ENCODE data around the gene KCNJ18.
A peak's percentile ranks its signal among the peaks of the same experiment; 100 is the strongest.
"Not testable (repeated sequence)": the region's sequence is repeated elsewhere in the genome, so short reads cannot be mapped to it uniquely, and the experiment has no call there.

KCNJ18 gene

DNA sequence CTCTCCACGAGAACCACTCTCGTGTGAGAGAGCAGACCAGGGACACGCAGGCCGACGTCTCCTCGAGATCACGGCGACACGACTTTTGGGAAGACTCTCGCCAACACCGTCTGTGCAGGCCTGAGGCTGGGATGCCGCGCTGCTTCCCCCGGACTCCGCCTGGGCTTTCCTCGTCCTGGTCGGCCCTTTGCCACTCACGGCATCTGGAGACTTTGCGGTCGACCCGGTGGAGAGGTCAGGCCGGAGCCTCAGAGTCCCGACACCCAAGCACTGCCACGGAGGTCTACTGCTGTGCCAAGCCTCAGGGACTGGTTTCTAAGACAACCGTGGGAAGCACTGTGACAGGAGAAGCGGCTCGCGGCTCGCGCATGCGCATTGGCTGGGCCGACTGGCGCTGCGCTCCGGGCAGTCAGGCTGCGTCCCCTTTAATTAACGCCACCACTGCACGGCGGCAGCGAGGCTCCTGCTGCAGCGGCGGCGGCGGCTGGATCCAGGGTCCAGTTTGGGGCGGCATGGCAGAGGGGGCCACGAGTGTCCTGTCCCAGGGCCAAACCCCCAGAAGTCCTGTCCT is 9.1 kb upstream of the KCNJ18 start:
- not testable (repeated sequence) for DNase-seq (ENCODE audit: low read depth); H3K4me3 ChIP-seq (ENCODE audit: low read depth, low read length)

DNA sequence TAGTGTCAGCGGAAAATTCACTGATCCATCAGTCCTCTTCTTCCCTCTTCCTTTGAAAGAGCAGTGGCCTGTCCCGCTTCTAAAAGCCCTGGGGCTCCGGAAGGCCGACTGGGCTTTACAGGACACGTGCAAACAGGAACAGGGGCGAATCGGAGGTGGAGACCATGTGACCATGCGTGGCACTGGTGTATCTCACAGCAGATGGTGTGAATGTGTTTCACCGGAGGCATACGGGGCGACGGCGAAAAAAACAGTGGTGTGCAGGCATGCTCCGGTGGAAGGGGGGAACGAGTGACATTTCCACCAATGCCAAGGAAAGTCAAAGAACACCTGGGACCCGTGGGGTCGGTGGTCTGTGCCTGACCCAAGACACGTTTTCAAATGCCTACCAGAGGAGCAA is 8.4 kb upstream of the KCNJ18 start:
- DNase-seq (ENCODE audit: low read depth): not testable (repeated sequence)

DNA sequence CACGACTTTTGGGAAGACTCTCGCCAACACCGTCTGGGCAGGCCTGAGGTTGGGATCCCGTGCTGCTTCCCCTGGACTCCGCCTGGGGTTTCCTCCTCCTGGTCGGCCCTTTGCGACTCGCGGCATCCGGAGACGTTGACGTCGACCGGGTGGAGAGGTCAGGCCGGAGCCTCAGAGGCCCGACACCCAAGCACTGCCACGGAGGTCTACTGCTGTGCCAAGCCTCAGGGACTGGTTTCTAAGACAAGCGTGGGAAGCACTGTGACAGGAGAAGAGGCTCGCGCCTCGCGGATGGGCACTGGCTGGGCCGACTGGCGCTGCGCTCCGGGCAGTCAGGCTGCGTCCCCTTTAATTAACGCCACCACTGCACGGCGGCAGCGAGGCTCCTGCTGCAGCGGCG is 7.9 kb upstream of the KCNJ18 start:
- not testable (repeated sequence) for DNase-seq (ENCODE audit: low read depth); H3K4me3 ChIP-seq (ENCODE audit: low read depth, low read length)

More for the DNA sequence above, 8.4 kb upstream of the KCNJ18 start:
- not testable (repeated sequence) for H3K4me3 ChIP-seq (ENCODE audit: low read depth, low read length)

DNA sequence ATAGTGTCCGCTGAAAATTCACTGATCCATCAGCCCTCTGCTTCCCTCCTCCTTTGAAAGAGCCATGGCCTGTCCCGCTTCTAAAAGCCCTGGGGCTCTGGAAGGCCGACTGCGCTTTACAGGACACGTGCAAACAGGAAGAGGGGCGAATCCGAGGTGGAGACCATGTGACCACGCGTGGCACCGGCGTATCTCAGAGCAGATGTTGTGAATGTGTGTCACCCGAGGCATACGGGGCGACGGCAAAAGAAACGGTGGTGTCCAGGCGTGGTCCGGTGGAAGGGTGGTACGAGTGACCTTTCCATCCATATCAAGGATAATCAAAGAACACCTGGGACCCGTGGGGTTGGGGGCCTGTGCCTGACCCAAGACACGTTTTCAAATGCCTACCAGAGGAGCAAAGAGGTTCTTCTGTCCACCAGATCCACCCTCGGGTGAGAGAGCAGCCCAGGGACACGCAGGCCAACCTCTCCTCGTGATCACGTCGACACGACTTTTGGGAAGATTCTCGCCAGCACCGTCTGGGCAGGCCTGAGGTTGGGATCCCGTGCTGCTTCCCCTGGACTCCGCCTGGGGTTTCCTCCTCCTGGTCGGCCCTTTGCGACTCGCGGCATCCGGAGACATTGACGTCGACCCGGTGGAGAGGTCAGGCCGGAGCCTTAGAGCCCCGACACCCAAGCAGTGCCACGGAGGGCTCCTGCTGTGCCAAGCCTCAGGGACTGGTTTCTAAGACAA is 7.1 kb upstream of the KCNJ18 start:
- H3K4me3 ChIP-seq (ENCODE audit: low read depth, low read length); DNase-seq (ENCODE audit: low read depth): not testable (repeated sequence)

DNA sequence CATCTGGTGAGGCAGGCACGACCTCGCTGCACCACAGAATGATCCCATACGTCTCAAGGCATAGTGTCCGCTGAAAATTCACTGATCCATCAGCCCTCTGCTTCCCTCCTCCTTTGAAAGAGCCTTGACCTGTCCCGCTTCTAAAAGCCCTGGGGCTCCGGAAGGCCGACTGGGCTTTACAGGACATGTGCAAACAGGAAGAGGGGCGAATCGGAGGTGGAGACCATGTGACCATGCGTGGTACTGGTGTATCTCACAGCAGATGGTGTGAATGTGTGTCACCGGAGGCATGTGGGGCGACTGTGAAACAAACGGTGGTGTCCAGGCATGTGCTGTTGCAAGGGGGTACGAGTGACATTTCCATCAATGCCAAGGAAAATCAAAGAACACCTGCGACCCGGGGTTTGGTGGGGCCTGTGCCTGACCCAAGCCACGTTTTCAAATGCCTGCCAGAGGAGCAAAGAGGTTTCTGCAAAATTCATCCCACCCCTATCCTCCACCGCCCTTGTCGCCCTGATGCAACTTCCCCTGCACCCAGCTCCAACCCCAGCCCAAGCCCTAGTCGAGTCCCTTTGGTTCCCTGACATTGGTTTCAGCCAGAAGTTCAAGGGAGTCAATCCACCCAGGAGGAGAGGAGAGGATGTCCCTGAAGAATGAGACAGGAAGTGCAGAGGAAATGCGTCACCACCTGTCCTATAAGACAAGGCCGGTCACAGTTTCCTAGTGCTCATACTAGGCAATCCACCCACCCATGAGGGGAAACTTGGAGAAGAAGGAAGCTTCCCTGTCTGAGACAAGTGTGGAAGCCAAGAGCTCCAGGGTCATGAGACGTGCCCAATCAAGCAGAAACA is 5.9 kb upstream of the KCNJ18 start:
- H3K4me3 ChIP-seq (ENCODE audit: low read depth, low read length): no peak overlapping the region
- DNase-seq (ENCODE audit: low read depth): no peak

DNA sequence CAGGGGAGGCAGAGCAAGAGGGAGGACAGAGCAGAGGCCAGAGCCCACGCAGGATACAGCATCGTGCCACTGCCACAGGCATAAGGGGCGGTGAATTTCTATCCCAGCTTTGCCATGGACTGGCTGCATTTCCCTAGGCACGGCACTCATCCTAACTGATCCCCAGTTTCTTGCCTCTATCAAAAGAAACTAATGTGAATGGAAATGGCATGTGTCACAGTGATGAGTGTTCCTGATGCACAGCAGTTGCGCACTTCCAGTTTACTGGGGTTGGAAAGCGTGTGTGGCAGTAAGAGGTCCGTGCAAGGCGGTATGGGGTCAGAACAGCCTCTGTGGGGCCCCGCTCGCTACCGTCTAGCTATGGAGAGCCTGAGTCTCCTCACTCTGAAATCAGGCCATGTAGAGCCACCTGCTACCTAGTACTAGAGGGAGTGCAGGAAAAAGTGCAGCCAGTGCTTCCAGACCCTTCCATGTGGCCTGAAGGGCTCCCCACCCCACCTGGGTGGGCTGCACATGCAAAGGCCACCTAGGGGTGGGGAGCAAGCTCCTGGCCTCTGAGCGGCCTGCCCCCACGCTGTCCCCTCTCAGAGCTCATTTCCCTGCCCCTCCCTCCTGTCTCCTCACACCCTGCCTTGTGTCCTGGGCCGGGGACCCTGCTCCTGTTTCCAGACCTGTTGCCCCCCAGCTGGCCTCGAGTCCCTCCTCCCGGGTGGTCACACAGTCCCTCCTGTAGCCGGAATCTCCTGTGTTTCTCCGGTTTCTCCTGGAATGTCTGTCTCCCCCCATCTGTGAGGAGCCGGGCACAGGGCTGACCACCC is 5.0 kb upstream of the KCNJ18 start:
- no peak overlapping the region for H3K4me3 ChIP-seq (ENCODE audit: low read depth, low read length)
- no peak for DNase-seq (ENCODE audit: low read depth)

DNA sequence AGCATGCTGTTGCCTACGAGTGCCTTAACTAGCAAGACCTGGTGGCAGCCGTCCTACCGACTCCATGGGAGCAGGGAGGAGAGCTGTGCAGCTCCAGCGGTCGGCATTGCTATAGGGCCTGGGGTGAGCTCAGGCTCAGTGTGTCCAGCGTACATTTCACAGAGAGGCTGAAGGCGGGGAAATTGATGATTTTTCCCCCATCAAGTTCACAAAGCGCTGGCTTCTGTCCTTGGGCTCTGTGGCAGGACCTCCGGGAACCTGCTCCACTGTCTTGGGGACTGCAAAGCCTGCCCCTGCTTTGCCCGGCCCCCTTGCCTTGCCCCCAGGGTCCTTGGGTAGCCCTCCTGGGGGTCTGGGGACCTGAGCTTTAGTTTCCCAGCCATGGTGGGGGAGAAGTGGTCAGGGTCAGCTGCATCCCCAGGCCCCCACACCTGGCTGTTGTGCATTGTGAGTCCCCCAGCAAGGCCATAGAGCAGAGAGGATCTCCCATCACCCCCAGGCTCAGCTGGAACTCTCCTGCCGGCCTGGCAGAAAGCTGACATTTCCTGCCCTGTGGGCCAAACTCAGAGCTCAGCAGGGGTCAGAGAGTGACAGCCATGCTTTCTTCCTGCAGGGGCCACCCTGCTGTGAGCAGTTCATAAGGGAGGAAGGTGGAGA is 3.9 kb upstream of the KCNJ18 start:
- no peak overlapping the region for H3K4me3 ChIP-seq (ENCODE audit: low read depth, low read length)
- no peak for DNase-seq (ENCODE audit: low read depth)

DNA sequence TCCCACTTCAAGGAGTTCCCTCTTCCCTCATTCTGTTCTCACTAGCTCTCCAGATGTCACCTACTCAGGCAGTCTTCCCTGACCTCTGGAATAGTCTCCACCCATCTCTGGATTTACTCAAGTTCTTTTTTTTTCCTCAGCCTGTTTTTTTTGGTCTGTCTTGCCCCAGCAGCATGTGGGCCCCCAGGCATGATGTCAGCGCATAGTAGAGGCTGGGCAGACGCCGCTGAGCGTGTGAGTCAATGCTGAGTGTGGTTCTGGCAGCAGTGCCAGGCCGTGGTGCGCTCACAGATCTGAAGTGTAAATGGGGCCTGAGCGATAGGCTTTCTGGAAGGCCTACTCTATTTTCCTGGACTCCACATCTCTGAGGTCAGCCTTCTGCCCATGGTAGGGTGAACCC is 2.7 kb upstream of the KCNJ18 start:
- DNase-seq (ENCODE audit: low read depth): peak; percentile 38
- no peak overlapping the region for H3K4me3 ChIP-seq (ENCODE audit: low read depth, low read length)

DNA sequence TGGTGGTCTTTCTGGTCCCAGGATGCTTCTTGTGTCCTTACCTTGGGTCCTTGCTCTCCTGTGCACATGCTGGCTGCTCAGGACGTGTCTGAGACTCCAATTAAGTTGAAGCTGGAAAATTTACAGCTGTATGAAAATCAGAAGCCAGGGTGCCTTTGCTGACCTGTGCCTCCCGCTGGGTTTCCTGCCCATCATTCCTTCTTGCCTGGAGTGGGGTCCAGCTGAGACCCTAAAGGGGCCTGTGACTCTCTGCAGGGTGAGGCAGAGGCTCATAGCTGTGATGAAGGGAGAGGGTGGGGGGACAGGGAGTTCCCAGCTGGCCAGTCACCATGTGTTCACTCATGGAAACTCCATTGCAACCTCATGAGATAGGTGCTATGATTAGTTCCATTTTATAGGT is 1.5 kb upstream of the KCNJ18 start:
- DNase-seq (ENCODE audit: low read depth); H3K4me3 ChIP-seq (ENCODE audit: low read depth, low read length): not testable (repeated sequence)

DNA sequence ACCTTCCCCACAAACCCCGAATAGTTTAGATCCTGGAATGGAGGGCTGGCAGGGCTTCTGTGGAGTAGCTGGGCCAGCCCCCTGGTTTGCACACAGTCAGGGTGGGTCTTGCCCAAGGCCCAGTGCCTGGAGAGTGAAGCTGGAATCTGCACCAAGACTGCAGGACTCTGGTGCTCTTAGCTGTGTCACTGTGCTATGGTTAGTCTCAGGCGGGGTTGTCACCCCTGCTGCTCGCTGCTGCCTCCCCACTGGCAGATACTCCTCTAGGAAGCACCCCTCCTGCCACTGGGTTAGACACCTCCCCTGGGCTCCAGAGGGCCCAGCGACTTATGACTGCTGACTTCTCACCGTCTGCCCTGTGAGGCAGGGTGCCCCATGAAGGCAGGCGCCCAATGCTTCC is 842 bp upstream of the KCNJ18 start:
- DNase-seq (ENCODE audit: low read depth); H3K4me3 ChIP-seq (ENCODE audit: low read depth, low read length): not testable (repeated sequence)

DNA sequence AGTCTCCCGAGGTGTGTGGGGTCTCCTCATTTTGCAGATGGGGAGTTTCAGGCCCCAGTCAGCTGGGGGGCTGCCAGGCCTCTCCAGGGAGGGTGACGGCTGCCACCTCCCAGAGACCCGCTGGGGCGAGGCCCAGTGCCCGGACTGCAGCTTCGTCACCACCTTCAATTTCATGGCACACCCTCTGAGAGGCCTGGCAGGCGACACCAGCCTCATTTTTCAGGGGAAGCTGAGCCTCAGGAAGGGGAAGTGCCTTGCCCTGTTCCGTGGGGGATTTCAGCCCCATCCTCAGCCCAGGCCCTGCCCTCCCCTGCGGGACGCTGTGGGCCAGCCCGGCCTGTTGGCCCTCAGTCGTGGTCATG is 362 bp downstream of the KCNJ18 start:
- not testable (repeated sequence) for DNase-seq (ENCODE audit: low read depth)

DNA sequence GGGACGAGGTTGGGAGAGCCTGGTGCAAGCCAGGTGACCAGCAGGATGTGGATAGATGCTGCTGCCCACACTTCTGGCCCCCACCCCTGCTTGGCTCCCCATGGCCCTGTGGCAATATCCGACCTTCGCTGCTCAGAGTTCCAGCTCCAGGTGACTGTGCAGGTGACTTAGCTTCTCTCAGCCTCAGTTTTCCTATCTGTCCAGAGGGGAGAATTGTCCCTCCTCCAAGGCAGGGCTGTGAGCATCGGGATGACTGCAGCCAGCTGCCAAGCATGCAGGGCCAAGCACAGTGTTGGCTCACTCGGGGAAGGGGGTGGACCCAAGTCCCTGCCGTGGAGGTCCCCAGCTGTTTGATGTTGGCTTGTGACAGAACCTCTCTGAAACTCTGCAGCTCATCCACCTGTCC is 1.1 kb downstream of the KCNJ18 start:
- not testable (repeated sequence) for H3K4me3 ChIP-seq (ENCODE audit: low read depth, low read length); DNase-seq (ENCODE audit: low read depth)

More for the DNA sequence above, 362 bp downstream of the KCNJ18 start:
- H3K4me3 ChIP-seq (ENCODE audit: low read depth, low read length): not testable (repeated sequence)

DNA sequence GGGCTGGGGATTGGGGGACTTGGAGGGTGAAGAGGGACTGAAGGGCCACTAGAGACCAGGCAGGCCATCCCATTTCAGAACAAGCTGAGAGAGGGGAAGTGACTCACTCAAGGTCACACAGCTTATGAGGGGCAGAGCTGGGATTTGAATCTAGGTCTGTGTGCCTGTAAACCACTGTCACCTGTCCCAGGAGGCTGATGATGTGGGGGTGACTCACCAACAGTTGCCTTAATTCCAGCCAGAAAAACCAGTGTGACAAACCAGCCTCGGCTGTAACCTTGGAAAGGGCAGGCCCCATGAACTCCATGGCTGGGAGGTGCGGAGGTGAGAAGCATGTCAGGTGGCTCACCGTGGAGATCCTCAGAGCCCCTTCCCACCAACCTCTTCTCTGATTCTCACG is 1.6 kb downstream of the KCNJ18 start:
- DNase-seq (ENCODE audit: low read depth); H3K4me3 ChIP-seq (ENCODE audit: low read depth, low read length): not testable (repeated sequence)

DNA sequence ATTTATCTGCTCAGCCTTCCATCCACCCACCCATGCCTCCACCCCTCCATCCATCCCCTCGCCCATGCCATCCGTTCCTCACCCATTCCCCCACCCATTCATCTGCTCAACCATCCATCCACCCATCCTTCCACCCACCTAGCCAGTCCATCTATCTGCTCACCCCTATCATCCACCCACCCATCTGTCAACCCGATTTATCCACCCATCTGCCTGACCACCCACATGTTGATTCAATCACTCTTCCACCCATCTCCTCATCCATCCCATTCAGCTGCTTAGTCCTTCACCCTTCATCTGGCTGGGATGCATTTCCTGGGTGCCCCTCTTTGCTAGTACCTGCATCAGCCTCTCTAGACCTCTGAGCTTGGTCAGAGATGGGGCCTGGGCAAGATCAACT is 3.9 kb downstream of the KCNJ18 start:
- not testable (repeated sequence) for DNase-seq (ENCODE audit: low read depth); H3K4me3 ChIP-seq (ENCODE audit: low read depth, low read length)

DNA sequence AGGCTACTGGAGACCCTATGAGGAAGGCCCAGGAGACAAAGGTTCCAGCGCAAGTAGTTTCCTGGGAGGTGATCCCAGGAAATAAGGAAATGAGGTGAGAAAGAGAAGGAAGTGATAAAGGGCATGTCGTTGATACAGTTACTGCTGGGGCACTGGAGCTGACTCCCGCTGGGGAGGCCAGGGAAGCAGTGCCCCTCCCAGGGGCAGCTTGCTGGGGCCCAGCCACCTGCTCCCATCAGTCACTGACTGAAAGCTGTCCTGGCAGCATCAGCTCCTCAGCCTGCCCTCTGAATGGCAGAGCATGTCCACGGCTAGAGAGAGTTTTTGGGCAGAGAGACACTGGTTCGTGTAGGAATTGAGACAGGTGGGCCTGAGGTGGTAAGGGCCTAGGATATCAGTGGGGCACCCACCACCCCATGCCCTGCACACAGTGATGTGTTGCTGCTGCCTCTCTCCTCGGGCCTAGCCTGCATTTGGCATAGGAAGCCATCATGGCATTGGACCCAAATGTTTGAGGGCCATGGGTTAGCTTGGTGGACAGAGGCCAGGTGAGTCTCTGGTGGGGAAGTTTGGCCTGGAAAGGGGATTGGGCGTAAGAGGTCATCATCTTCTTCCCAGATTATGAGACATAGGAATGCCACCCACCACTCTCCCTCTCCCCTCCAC is 4.7 kb downstream of the KCNJ18 start:
- H3K4me3 ChIP-seq (ENCODE audit: low read depth, low read length); DNase-seq (ENCODE audit: low read depth): not testable (repeated sequence)

DNA sequence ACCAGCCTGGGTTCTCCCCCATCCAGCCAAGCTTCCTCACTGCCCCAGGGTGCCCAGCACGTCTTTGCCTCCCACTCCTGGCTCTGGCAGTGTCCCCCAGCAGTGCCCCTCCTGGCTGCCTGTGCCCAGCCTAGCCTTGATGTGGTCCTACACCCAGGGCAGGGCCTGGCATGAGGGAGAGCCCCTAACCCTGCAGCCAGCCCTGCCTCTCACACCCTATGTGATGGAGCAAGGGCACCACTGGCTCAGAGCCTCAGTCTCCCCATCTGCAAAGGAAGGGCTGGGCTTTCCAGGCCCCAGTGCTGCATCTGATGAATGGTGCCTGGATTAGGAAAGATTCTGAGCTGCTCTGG is 5.2 kb downstream of the KCNJ18 start:
- H3K4me3 ChIP-seq (ENCODE audit: low read depth, low read length); DNase-seq (ENCODE audit: low read depth): not testable (repeated sequence)

DNA sequence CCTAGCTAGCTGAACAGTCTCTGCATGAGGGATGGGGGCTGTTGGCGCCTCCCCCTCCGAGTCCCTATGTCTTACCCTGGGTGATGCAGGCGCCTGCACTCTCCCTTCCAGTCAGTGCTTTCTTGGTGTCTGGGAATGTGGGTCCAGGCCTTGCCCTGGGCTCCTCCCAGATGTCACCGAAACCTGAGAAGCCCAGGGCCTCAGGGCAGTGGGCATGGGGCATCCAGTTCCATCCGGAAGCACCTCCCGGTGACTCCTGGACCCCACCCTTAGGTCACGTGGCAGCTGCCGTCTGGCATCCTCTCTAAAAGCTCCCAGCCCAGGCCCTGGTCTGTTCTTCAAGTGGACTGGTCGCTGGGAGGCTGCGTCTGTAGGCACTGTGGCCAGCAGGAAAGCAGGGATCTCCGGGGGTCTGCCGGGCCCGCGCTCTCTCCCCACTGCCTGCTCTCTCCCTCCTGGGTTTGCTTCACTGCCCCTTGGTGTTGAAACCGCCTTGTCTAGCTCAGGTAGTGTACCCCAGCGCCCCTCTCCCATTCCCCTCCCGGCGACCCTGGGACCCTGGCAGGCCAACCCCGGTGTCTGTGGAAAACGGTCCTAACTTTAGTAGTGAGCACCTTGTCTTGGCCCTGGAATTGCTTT is 6.2 kb downstream of the KCNJ18 start:
- H3K4me3 ChIP-seq (ENCODE audit: low read depth, low read length); DNase-seq (ENCODE audit: low read depth): not testable (repeated sequence)

DNA sequence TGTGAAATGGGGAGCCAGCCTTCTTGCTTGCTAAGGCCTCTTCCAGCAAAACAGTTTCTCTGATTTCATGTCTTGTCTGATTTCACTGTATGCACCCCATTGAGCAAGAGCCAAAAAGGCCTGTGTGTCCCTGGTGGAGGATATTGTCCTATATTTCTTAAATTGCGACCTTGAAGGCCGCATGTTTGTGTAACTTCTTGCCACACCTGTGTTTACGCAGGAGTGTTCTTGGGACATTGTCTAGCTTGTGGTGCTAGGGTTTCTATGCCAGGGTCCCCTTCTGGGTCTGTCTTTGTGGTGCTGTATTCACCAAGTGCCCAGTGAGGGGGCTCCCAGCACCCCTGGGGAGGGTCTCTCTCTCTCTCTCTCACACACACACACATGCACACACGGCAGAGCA is 6.8 kb downstream of the KCNJ18 start:
- H3K4me3 ChIP-seq (ENCODE audit: low read depth, low read length); DNase-seq (ENCODE audit: low read depth): not testable (repeated sequence)

Data from skeletal muscle cell (primary cell).